HUDEP-2 (cell line): ENCODE results near the gene GFOD1.
A peak's percentile ranks its signal among the peaks of the same experiment; 100 is the strongest.

Experiments
- DNase-seq, 76 experiments: peaks; one replicate each; lab custom pipeline; 2025; ENCODE audit not compliant: unreplicated experiment in 76 of 76; lab: John Stamatoyannopoulos, UW

The GFOD1 gene

DNA sequence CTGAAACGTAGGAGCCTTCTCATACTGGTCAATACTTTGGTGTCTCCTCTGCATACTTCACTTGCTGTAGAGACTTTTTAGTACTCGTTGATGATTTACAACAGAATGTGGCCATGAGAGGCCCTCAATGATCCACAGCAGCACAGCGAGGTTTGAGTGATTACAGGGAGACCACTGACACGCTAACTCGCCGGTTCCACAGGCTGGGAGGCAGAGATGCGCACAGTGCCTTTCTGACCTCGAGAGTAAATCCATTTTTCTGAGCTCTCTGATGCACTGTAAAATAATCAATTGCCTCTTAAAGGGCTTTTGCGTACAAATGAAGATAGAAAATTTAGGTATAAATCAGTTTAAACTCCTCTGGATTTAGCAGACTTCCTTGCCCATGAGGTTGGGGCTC lies 102.9 kb downstream of the GFOD1 start:
- DNase-seq: no peak

DNA sequence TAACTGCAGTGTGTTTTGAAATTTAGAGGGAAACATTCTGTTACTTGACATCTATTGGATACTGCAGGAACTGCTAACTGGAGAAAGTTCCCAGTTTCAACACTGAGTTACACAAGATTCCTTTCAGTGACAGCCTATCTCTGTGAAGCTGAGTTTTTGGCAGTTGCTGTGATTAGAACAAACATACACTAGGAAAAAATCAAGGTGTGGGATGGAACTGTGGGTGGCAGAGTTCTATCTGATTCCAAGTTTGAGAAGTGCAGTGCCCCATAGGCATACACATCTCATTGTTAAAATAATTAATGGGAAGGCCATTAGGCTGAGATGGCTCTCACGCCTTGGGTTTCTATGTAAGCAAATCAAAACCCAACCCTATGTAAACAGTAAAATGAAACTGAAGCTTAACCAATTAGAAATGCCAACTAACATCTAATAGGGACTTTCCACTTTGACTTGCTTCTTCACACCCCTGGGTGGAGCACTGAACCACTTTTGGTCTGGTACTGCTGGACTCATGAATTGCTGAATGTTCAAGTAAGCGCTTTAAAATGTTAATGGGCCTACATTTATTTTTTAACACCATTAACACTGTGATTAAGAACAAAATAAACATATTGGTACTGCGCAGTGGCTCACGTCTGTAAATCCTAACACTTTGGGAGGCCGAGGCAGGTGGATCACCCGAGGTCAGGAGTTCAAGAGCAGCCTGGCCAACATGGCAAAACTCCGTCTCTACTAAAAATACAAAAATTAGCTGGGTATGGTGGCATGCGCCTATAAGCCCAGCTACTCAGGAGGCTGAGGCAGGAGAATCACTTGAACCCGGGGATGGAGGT lies 103.9 kb downstream of the GFOD1 start:
- DNase-seq: peak in 5 of 76 experiments; percentile 8 to 19 (median 16)

GRCh38 chr6:13380761-13381160 lies 106.6 kb downstream of the GFOD1 start:
- no peak for DNase-seq

DNA sequence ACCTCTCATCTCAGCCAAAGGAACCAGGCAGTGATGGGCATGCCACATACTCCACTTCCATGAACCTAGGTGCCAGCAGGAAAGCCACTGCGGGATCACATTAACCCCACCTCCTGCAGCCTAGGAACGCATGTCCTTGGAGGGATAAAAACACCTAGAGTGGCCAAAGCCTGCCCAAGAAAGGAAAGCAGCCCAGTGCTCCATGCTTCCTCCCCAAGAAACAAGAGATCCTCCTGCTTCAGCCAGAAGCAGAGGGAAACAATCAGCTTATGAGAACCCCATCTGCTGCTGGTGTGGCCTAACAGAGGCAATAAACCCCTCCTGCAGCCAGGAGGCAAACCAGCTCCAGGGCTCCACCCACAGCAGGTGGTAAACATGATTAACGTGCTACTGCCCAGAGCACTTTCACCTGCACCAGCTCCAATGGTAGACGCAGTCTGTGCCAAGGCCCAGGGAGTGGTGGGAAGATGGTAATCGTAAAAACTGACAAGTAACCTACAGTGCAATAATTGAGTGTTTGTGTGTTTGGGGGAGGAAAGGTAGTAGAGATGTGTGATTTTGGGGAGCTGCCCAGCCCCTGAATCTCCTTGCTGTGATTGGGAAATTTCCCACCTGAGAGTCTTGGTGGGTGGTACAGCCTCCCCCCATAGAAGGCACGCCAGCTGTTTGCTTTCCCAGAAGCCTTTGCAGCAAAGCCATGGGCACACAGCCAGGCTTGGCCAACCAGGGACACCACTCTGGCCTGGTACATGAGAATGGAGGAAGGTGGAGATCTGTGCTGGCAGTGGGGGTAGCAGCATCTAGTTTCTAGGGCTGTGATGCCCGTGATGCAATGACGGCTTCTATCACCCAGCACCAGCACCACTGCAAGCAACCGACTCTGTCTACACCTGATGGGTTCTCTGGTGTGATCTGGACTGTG lies 108.5 kb downstream of the GFOD1 start:
- no peak for DNase-seq

GRCh38 chr6:13377054-13377758 lies 110.2 kb downstream of the GFOD1 start:
- no peak for DNase-seq

DNA sequence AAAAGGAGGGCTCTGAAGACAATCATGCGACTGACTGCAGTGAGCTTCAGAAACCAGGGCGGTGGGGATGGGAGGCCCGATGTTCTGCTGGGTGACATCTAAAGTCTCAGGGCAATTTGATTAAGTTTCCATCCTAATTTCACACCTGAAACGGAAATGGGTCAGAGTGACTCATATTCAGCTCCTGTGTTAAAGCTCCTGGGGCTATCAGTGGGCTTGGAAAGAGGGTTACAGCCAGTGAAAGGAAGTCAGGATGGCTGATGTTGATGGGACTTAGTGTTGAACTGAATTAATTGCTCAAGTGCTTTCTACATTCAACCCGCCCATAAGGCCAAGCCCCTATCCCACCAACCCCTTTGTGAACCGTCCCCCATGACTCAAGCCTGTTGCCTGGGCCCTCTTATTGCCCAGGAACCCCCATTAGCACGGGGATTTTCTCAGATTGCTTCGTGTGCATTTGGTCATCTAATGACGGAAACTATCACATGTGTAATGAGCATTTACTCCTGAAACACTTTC lies 112.0 kb downstream of the GFOD1 start:
- DNase-seq: no peak

DNA sequence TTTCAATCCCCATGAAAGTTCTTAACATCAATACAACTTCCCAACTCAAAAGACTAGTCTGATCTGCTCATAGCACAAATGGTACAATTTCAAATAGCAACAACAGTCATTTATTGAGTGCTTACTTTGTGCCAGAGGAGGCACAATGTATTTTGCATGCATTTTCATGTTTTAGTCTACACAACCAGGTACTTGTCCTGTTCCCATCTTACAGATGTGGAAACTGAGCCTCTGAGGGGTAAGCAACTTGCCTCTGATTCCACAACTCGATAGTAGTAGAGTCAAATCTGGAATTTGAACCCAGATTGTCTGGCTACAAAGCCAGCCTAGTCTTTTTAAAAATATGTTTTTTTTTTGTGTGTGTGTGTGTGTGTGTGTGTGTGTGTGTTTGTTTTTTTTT lies 113.5 kb downstream of the GFOD1 start:
- no peak for DNase-seq

DNA sequence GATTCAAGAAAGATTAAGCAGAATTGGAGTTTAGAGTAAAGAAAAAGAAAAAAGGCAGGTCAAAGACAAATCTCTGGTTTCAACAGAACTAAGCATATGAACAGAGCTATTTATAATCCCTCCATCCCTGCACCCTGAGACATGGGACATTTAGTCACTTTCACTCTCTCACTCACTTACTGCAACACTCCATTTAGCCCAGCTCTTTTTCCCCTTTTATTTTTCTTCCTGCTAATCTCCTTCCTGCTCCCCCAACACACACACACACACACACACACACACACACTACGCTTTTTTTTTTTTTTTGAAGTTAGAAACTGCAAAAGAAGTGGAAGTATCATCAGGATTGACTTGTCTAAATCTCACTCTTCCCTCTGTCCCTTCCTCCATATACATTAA lies 113.9 kb downstream of the GFOD1 start:
- no peak for DNase-seq

DNA sequence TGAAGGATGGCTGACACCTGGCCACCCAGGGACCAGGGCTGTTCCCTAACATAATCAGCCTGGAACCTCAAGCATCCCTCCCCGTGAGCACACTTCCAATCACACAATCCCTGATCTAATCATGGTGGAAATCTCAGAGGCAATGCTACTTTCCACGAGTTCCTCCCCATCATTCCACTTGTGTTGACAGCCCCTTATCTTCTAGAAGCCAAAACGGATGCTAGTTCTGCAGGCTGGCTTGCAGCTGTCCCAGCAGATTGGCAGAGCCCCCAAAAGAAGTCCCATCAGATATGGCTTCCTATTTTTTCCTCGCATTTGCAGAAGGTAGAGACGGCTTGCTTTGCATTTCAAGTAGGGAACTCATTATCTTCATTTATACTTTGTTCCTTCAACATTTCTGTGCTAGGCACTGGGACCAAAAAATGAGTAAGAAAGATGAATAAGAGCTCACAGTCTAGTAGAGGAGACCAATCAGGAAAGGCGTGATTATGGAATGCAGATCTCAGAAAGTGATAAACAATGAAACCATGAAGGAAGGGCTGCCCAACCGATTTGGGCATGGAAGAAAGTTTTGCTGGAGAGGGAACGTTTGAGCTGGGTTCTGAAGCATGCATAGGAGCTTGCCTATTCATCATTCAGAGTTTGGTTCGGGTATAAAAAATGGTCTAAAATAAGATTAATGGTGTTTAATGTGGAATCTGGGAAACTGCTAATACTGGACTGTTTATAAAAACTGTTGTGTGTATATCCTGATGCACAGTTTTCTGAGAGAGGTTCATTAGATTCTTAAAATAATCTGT lies 114.5 kb downstream of the GFOD1 start:
- no peak for DNase-seq

- no peak for DNase-seq
These were observed 115.3 kb downstream of the GFOD1 start for GRCh38 chr6:13372076-13372475.

GRCh38 chr6:13371421-13372072 lies 115.9 kb downstream of the GFOD1 start:
- DNase-seq: no peak

- no peak for DNase-seq
These were observed 116.8 kb downstream of the GFOD1 start for GRCh38 chr6:13370623-13371022.

DNA sequence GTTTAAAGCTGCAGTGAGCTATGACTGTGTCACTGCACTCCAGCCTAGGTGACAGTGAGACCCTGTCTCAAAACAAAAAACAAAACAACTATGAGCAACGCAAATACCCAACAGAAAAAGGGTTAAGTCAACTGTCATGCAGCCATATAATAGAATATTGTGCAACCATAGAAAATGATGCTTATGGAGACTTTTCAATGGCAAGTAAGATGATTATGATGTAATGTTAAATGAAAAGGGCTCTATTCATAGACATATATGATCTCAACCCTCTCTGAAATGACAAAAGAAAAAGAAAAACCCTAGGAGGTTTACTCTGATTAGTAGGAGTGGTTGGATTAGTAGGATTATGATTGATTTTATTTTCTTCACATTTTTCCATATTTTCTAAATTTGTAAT lies 117.8 kb downstream of the GFOD1 start:
- DNase-seq: no peak

GRCh38 chr6:13368731-13369115 lies 118.7 kb downstream of the GFOD1 start:
- DNase-seq: no peak

- no peak for DNase-seq
These were observed 119.2 kb downstream of the GFOD1 start for GRCh38 chr6:13368079-13368730.

DNA sequence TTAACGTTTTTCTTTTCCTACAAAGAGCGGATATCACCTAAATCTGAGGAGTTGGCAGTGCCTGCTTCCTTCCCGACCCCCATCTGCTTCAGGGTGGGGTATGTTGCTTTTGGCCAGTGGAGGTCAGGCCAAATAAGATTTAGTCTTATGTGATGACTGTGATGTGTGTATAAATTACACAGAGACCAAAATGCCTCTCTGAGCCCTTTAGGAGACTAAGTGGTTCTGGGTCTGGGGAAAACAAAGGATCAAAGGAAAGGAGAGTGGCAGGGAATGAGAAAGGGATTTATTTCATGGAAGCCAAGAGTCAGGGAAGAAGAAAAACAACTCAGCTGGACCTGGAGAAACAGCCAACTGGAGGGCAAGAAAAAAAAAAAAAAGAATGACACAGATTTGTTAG lies 120.0 kb downstream of the GFOD1 start:
- no peak for DNase-seq

GRCh38 chr6:13365320-13365719 lies 122.1 kb downstream of the GFOD1 start:
- no peak for DNase-seq

- no peak for DNase-seq
These were observed 122.6 kb downstream of the GFOD1 start for GRCh38 chr6:13364842-13365241.

GRCh38 chr6:13362412-13362811 lies 125.0 kb downstream of the GFOD1 start:
- DNase-seq: no peak
